GM19240 (cell line): ENCODE results near the gene CFAP52.
"Not testable (repeated sequence)": the region's sequence is repeated elsewhere in the genome, so short reads cannot be mapped to it uniquely, and the experiment has no call there.

Source experiments
- DNase-seq: peaks from one replicate; pipeline ENCODE4 v3.0.0; 2011; ENCODE audit warnings: low spot score; ENCODE audit not compliant: insufficient read length

Gene CFAP52

GRCh38 chr17:9576521-9577372, at the start of gene CFAP52:
Gene CFAP52, plus strand, starts transcription at chr17:9576642. Its CDS starts 54 bp downstream, at chr17:9576696.
- DNase-seq: peak; percentile 30

DNA sequence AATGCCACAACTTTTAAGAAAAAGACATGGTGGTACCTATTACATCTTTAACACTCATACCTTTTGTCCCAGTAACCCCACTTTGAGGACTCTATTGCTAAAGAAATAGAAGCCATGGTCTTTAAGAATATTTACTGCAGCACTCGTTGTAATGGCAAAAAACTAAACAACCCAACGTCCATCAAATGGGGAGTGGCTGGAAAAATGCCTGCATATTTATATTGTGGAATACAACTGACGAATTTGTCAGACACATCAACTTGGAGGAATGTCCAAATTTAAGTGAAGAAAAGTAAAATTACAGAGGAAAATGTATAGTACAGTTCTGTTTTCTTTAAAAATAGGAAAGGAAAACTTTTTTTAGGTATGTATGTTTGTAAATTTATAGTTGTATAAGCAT, 48.7 kb upstream of the CFAP52 start:
- no peak for DNase-seq

DNA sequence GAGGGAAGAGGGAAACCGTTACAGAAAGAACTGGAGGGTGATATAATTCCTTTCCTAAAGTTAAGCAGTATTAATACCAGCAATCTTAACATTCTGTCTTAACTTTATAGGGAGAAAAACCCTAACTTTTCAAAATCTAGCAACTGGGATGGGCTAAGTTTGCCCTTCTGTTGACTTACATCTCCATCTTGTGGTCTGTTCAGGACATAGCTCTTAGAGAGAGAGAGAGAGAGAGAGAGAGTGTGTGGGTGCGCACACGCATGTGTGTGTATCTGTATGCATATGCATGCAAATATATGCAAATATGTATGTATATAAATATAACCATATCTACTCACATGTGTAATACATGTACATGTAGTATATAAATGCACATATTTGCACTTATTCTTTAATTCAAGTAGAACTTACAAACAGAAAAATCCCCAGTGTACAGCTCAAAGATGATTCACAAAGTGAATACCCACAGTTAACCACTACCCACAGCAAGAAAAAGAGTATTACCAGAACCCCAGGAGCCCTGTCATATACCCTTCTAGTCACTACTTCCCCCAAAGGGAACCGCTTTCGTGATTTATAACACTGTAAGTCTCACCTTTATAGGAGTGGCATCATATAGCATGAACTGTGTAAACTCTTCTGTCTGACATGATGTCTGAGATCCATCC, 47.3 kb upstream of the CFAP52 start:
- DNase-seq: no peak

DNA sequence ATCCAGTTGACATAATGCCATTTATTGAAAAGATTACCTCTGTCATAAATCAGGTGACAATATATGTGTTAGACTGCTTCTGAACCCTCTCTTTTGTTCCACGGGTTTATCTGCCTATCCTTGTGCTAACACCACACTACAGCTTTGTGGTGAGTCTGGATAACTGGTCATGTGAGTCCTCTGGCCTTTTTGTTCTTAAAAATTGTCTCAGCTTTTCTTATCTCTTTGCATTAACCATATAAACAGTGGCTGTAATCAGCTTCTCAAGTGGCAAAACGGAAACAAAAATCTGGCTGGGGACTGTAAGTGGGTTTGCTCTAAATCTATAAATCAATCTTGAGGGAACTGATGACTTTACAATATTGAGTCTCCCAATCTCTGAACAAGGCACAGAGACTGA, 45.4 kb upstream of the CFAP52 start:
- DNase-seq: no peak

DNA sequence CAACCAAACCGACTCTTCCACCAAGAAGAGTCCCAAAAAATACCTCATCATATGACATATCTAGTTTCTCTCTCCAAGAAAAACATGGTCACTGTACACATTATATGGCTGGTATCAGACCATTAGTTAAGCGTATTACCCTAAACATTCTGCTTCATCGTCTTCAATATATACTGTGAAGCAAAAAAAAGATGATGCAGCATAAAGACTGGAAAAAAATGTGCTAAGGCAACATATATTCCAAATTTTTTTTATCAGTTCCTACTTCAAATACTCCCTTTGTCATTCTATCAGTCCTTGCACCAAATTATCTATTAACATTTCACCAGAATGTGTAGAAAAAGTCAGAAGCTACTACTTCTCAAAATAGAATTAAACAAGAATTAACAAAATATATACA, 43.7 kb upstream of the CFAP52 start:
- no peak for DNase-seq

GRCh38 chr17:9533441-9533840, 43.0 kb upstream of the CFAP52 start:
- no peak for DNase-seq

GRCh38 chr17:9536061-9536460, 40.4 kb upstream of the CFAP52 start:
- no peak for DNase-seq

DNA sequence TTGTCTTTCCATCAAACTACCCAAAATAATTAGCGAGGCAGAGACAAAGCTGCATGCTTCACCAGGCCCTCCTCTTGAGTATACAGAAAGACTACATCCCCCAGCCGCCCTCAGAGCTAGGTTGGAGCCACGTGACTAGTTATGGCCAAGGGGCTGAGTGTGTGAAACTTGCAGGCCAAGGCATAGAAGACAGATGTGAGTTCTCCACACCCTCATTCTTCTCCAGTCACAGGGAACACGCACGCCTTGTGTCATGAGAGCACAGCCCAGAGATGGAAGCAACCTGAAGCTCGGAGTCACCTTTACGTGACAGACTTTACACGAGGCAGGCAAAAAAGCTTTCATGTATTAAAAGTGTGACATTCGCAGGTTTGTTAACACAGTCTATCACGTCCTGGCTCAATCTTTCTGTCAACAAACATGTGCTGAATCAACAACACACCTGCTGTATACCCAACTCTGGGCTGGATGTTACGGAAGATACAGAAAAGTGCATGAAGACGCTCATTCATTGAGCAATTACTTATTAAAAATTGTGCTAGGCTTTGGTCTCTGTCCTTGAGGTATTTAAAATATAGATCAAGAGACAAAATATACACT, 39.2 kb upstream of the CFAP52 start:
- DNase-seq: no peak

- DNase-seq: no peak
Measured at GRCh38 chr17:9538626-9539025, 37.8 kb upstream of the CFAP52 start.

- DNase-seq: no peak
Measured at GRCh38 chr17:9541718-9542117, 34.7 kb upstream of the CFAP52 start.

- DNase-seq: no peak
Measured at GRCh38 chr17:9544221-9544620, 32.2 kb upstream of the CFAP52 start.

DNA sequence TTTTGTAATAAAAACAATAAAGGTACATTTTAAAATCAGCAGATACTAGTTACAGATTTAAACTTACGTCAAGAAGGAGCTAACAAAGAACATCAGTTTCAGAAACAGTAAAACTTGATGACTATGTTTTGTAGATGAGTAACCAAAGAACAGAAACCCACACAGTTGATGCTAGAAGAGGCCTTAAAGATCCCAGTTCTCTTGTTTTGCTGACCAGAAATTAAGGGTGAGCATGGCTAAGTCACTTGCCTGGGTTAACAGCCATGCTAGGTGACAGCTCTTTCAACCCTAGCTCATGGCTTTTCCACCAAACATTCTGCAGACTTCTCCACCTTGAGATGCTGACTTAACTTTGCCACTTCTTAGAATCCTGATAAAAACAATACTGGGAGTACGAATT, 27.2 kb upstream of the CFAP52 start:
- DNase-seq: no peak

GRCh38 chr17:9553181-9553580, 23.3 kb upstream of the CFAP52 start:
- no peak for DNase-seq

GRCh38 chr17:9553596-9553995, 22.8 kb upstream of the CFAP52 start:
- DNase-seq: no peak

GRCh38 chr17:9554715-9555114, 21.7 kb upstream of the CFAP52 start:
- not testable (repeated sequence) for DNase-seq

DNA sequence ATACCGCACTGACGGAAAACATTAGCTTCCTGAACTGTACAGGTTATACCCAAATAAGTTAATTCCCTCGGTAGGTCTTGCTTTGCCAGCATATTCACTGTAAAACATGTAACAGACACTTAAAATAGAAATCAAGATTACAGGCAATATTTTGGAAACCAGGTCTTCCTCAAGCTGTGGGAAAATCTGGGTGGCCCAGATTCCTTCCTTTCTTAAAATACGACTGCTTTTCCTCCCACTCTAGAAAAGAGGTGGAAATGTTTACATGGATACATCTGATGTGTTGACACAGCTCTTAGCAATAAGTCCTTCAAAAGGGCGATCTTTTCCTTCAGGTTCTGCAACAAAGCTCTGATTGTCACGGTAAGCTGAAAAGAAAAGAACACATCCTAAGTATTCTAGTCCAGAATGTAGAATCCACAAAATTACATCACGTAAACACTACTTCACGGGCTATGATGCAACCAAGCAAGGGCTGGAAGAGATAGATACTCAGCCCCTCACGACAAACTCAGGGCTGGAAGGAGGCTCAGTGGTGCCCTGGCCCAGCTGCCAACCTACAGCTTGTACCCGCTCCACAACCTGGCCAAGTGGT, 19.2 kb upstream of the CFAP52 start:
- no peak for DNase-seq

GRCh38 chr17:9557857-9558256, 18.6 kb upstream of the CFAP52 start:
- DNase-seq: no peak

DNA sequence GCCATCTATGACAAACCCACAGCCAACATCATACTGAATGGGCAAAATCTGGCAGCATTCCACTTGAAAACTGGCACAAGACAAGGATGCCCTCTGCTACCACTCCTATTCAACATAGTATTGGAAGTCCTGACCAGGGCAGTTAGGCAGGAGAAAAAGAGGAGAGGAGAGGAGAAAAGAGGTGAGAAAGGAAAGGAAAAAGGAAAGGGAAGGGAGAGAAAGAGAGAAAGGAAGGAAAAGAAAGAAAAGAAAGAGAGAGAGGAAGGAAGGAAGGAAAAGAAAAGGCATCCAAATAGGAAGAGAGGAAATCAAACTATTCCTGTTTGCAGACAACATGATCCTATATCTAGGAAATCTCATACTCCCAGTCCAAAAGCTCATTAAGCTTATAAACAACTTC, 12.3 kb upstream of the CFAP52 start:
- DNase-seq: no peak

DNA sequence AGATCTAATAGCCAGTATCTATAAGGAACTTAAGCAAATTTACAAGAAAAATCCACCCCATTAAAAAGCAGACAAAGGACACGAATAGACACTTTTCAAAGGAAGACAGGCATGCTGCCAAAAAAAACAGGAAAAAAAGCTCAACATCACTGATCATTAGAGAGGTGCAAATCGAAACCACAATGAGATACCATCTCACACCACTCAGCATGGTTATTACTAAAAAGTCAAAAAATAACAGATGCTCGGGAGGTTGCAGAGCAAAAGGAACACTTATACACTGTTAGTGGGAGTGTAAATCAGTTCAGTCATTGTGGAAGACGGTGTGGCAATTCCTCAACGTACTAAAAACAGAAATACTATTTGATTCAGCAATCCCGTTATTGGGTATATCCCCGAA, 10.4 kb upstream of the CFAP52 start:
- DNase-seq: no peak

DNA sequence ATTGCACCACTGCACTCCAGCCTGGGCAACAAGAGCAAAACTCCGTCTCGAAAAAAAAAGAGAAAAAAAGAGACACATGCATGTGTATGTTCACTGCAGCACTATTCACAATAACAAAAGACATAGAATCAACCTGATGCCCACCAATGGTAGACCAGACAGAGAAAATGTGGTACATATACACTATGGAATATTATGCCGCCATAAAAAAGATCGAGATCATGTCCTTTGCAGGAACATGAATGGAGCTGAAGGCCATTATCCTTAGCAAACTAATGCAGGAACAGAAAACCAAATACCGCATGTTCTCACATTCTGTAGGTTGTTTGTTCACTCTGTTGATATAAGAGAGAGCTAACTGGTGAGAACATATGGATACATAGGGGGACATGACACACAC, 9.7 kb upstream of the CFAP52 start:
- not testable (repeated sequence) for DNase-seq

DNA sequence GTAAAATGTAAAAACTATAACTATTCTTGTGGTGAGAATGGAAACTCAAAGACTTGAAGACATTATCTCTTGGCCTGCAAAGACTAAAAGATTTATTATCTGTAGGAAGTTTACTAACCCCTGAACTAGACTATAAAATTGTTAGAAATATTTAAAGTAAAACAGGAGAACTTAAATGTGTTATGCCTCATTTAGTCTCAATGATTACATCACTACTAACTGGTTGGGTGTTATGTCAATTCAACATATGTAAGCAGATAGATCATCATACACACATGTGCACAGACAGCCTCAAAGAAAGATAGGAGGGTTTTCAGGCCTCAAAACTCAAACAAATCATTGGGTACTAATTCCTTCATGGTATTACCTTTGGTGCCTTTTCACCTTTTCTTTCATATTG, 8.4 kb upstream of the CFAP52 start:
- no peak for DNase-seq

- DNase-seq: no peak
Measured at GRCh38 chr17:9568957-9569588, 7.4 kb upstream of the CFAP52 start.
